H1 (cell line): ENCODE results near the gene CSF3R. TPM values are rescaled to one million over a fixed set of nuclear protein-coding genes. Genes with fewer than 3 reads are reported as not detected.

Experiments used
- CTCF ChIA-PET: fragments of 300-600 bp; sonication (Branson Sonifier 250); formaldehyde crosslinking; loops from one replicate; lab custom pipeline; 2021; ENCODE audit not compliant: partially characterized antibody; lab: Charles Lee
- POLR2A ChIA-PET: fragments of 300-600 bp; sonication (Branson Sonifier 250); formaldehyde crosslinking; loops from one replicate; lab custom pipeline; 2021; ENCODE audit warnings: inconsistent platforms; ENCODE audit not compliant: partially characterized antibody; lab: Charles Lee
- DNase-seq, 2 experiments: peaks; one replicate each; pipeline versions ENCODE4 v3.0.0 to v3.0.0-alpha.2; 2010 to 2022; ENCODE audit warnings: low spot score in 2 of 2, low read depth in 1 of 2, mixed read lengths in 1 of 2
- FAIRE-seq: peaks from 2 replicates; lab custom pipeline; 2011; peaks lifted over from hg19 to GRCh38; lab: Jason Lieb, UNC
- H2AFZ ChIP-seq: 2 replicates; pipeline ENCODE4 v1.8.1; 2012; ENCODE audit warnings: low read length, inconsistent platforms
- H2AK5ac ChIP-seq: 2 replicates; pipeline ENCODE4 v1.6.1; 2013; ENCODE audit warnings: low read depth, low read length
- H2BK120ac ChIP-seq: replicated peaks from 2 replicates; pipeline ENCODE3; 2013; ENCODE audit warnings: low read depth, low read length, inconsistent platforms
- H2BK12ac ChIP-seq: 2 replicates; pipeline ENCODE4 v1.6.1; 2013; ENCODE audit warnings: low read depth, low read length
- H2BK15ac ChIP-seq: 2 replicates; pipeline ENCODE4 v1.6.1; 2013; ENCODE audit warnings: low read length
- H2BK20ac ChIP-seq: 2 replicates; pipeline ENCODE4 v1.6.1; 2013; ENCODE audit warnings: low read length
- H2BK5ac ChIP-seq: 2 replicates; pipeline ENCODE4 v1.6.1; 2013; ENCODE audit warnings: low read depth, low read length
- H3K14ac ChIP-seq: 2 replicates; pipeline ENCODE4 v1.6.1; 2013; ENCODE audit warnings: inconsistent platforms; ENCODE audit not compliant: insufficient read length
- H3K18ac ChIP-seq: 2 replicates; pipeline ENCODE4 v1.6.1; 2013; ENCODE audit warnings: low read length; ENCODE audit errors: extremely low read depth
- H3K23ac ChIP-seq: 2 replicates; pipeline ENCODE4 v1.6.1; 2013; ENCODE audit warnings: inconsistent platforms; ENCODE audit not compliant: insufficient read length
- H3K23me2 ChIP-seq: 2 replicates; pipeline ENCODE4 v1.6.1; 2013; ENCODE audit warnings: low read depth, low read length
- H3K27ac ChIP-seq: 2 replicates; pipeline ENCODE4 v1.6.1; 2011; ENCODE audit warnings: low read depth, low read length, inconsistent platforms
- H3K27me3 ChIP-seq, 4 experiments: replicated peaks in 1 of 4; 1 replicate in 1 of 4; 2 replicates in 3 of 4; pipeline versions ENCODE4 v1.6.1 to v1.8.1; 2011 to 2013; ENCODE audit warnings: low read length in 3 of 4, mild to moderate bottlenecking in 3 of 4, inconsistent platforms in 2 of 4, mixed read lengths in 2 of 4, moderate library complexity in 1 of 4; ENCODE audit not compliant: control insufficient read depth in 3 of 4, insufficient read depth in 3 of 4; ENCODE audit errors: extremely low read depth in 1 of 4
- H3K36me3 ChIP-seq, 4 experiments: 2 replicates each; pipeline versions ENCODE4 v1.6.1 to v1.8.1; 2011 to 2013; ENCODE audit warnings: mild to moderate bottlenecking in 4 of 4, low read length in 3 of 4, moderate library complexity in 2 of 4, control low read depth in 1 of 4, inconsistent platforms in 1 of 4; ENCODE audit not compliant: insufficient read depth in 4 of 4, control insufficient read depth in 2 of 4
- H3K4ac ChIP-seq: replicated peaks from 2 replicates; pipeline ENCODE3; 2013; ENCODE audit warnings: low read length, low read depth, mixed read lengths, inconsistent platforms; ENCODE audit not compliant: insufficient read length
- H3K4me1 ChIP-seq, 4 experiments: replicated peaks in 1 of 4; 1 replicate in 1 of 4; 2 replicates in 3 of 4; pipeline versions ENCODE4 v1.6.1 to v1.8.1; 2011 to 2013; ENCODE audit warnings: low read length in 3 of 4, inconsistent platforms in 2 of 4, mixed read lengths in 1 of 4; ENCODE audit not compliant: insufficient read depth in 4 of 4, control insufficient read depth in 3 of 4
- H3K4me2 ChIP-seq, 2 experiments: 2 replicates each; pipeline versions ENCODE4 v1.6.1 to v1.8.1; 2011 to 2013; ENCODE audit warnings: low read depth in 2 of 2, low read length in 2 of 2, control low read depth in 1 of 2, inconsistent platforms in 1 of 2, mild to moderate bottlenecking in 1 of 2; ENCODE audit not compliant: insufficient read depth in 1 of 2
- H3K4me3 ChIP-seq, 4 experiments: fragments of 200-600, 300-600 bp in 1 of 4; sonication (generic), shearing (Covaris generic), sonication (Bioruptor Twin) in 1 of 4; 2 replicates each; pipeline versions ENCODE4 v1.5.1 to v1.8.1; 2011 to 2016; ENCODE audit warnings: low read length in 4 of 4, low read depth in 3 of 4, control low read depth in 2 of 4, inconsistent platforms in 2 of 4, mild to moderate bottlenecking in 2 of 4, mixed read lengths in 1 of 4, moderate library complexity in 1 of 4; ENCODE audit not compliant: insufficient read depth in 2 of 4; ENCODE audit errors: extremely low read depth in 1 of 4
- H3K56ac ChIP-seq: replicated peaks from 2 replicates; pipeline ENCODE3; 2013; ENCODE audit warnings: low read depth, mild to moderate bottlenecking, mixed read lengths, low read length, inconsistent platforms; ENCODE audit not compliant: insufficient read length
- H3K79me1 ChIP-seq: 2 replicates; pipeline ENCODE4 v1.6.1; 2013; ENCODE audit warnings: low read depth, low read length, control low read depth
- H3K79me2 ChIP-seq, 2 experiments: 2 replicates each; pipeline versions ENCODE4 v1.6.1 to v1.8.1; 2012 to 2013; ENCODE audit warnings: low read length in 2 of 2, mild to moderate bottlenecking in 2 of 2, inconsistent platforms in 1 of 2; ENCODE audit not compliant: insufficient read depth in 2 of 2, control insufficient read depth in 1 of 2
- H3K9ac ChIP-seq, 4 experiments: replicated peaks in 1 of 4; 1 replicate in 1 of 4; 2 replicates in 3 of 4; pipeline versions ENCODE4 v1.6.1 to v1.8.1; 2011 to 2013; ENCODE audit warnings: low read depth in 3 of 4, low read length in 3 of 4, control low read depth in 2 of 4, mild to moderate bottlenecking in 2 of 4, moderate library complexity in 2 of 4, inconsistent platforms in 1 of 4; ENCODE audit errors: extremely low read depth in 1 of 4
- H3K9me3 ChIP-seq, 2 experiments: 2 replicates each; pipeline versions ENCODE4 v1.6.1 to v1.8.1; 2012 to 2013; ENCODE audit warnings: mild to moderate bottlenecking in 2 of 2, moderate library complexity in 2 of 2, control low read depth in 1 of 2, inconsistent platforms in 1 of 2, low read depth in 1 of 2, low read length in 1 of 2, mixed read lengths in 1 of 2; ENCODE audit not compliant: insufficient read depth in 2 of 2
- H4K20me1 ChIP-seq, 2 experiments: replicated peaks in 1 of 2; 2 replicates each; pipeline versions ENCODE3 to v1.8.1; 2011 to 2013; ENCODE audit warnings: inconsistent platforms in 2 of 2, low read length in 2 of 2, mild to moderate bottlenecking in 1 of 2; ENCODE audit not compliant: insufficient read depth in 2 of 2, control insufficient read depth in 1 of 2
- H4K5ac ChIP-seq: 2 replicates; pipeline ENCODE4 v1.6.1; 2013; ENCODE audit warnings: low read length, low read depth, mixed read lengths, inconsistent platforms; ENCODE audit not compliant: insufficient read length
- H4K8ac ChIP-seq: 2 replicates; pipeline ENCODE4 v1.8.0; 2013; ENCODE audit warnings: mild to moderate bottlenecking, moderate library complexity, low read length, inconsistent platforms; ENCODE audit not compliant: insufficient read depth; ENCODE audit errors: extremely low read depth
- H4K91ac ChIP-seq: replicated peaks from 2 replicates; pipeline ENCODE3; 2013; ENCODE audit warnings: low read length, mixed read lengths, inconsistent platforms; ENCODE audit not compliant: insufficient read length
- CREB1 ChIP-seq: IDR thresholded peaks from 2 replicates; pipeline ENCODE4 v1.6.1; 2012; ENCODE audit warnings: inconsistent platforms
- FOSL1 ChIP-seq: IDR thresholded peaks from 2 replicates; pipeline ENCODE4 v1.6.1; 2011; ENCODE audit warnings: mild to moderate bottlenecking, low read depth, low read length, moderate library complexity; ENCODE audit not compliant: insufficient read depth
- KDM1A ChIP-seq: fragments of 200-600, 300-600 bp; sonication (generic); IDR thresholded peaks from 2 replicates; pipeline ENCODE4 v1.7.1; 2016; ENCODE audit warnings: mild to moderate bottlenecking, low read length, borderline replicate concordance
- KDM5A ChIP-seq: fragments of 200-600 bp; IDR thresholded peaks from 2 replicates; pipeline ENCODE4 v1.7.1; 2012; ENCODE audit warnings: mild to moderate bottlenecking, low read length, inconsistent platforms, mixed read lengths
- TAF7 ChIP-seq: optimal IDR thresholded peaks from 2 replicates; pipeline ENCODE3; 2011; ENCODE audit warnings: low read depth, mild to moderate bottlenecking, inconsistent platforms, low read length, moderate library complexity, borderline replicate concordance
- TEAD4 ChIP-seq: IDR thresholded peaks from 2 replicates; pipeline ENCODE4 v1.6.1; 2012; ENCODE audit warnings: low read depth, low read length, inconsistent platforms, mixed read lengths
- WGBS, 2 experiments: shearing (Covaris generic) in 1 of 2; methylation state at CpG; one replicate each; pipeline versions ENCODE4 v1.1.6 to v1.1.7; 2013 to 2015; ENCODE audit warnings: low lambda C conversion rate in 2 of 2, mixed read lengths in 2 of 2, inconsistent platforms in 1 of 2, low coverage in 1 of 2, missing lambda C conversion rate in 1 of 2; ENCODE audit not compliant: insufficient replicate concordance in 2 of 2, insufficient coverage in 1 of 2, insufficient read length in 1 of 2; ENCODE audit errors: extremely low coverage in 1 of 2, missing lambda C conversion rate in 1 of 2; 5-methylcytosine and 5-hydroxymethylcytosine counted together
- long read RNA-seq, 2 experiments: library from RNA in 1 of 2; library from capped mRNA in 1 of 2; stranded (forward); transcript quantifications; one replicate each; pipeline ENCODE4 v2.0.0, GENCODE V29; 2021; ENCODE audit warnings: inconsistent platforms in 1 of 2
- polyA minus RNA-seq, 3 experiments: library from RNA; depleted of rRNA, polyadenylated mRNA; stranded (reverse); fragments of >200 nt; gene quantifications; 1 replicate in 2 of 3; 2 replicates in 1 of 3; pipeline ENCODE4 v1.2.3, GENCODE V29; 2011
- polyA plus RNA-seq, 7 experiments: library from polyadenylated mRNA; depleted of rRNA in 3 of 7; stranded (reverse) in 5 of 7; unstranded in 2 of 7; fragments of >200 nt in 5 of 7; fragments of 200-250 nt in 2 of 7; gene quantifications; 1 replicate in 5 of 7; 2 replicates in 1 of 7; 4 replicates in 1 of 7; pipeline versions ENCODE4 v1.2.1 to v1.2.3, GENCODE V29; 2011 to 2013; ENCODE audit warnings: missing spikeins in 2 of 7, mixed read lengths in 2 of 7
- total RNA-seq: library from RNA; stranded (reverse); fragmentation: NEBNext Ultra II Directional; extraction: Animal tissue kit (Norgen Biotek cat#: 25700); gene quantifications from 2 replicates; pipeline ENCODE4 v1.2.1, GENCODE V29; 2021

CSF3R gene
- total RNA-seq (not detected in 2 replicates), polyA plus RNA-seq (2011; rRNA removed) (not detected in 2 replicates), polyA minus RNA-seq (2011; rRNA and poly(A)+ RNA removed) (not detected in 2 replicates)
- not detected for polyA plus RNA-seq (2011; cell fraction: cytosol; rRNA removed)
- 0.04 TPM for polyA plus RNA-seq (2011; cell fraction: nucleus; rRNA removed)
- 0.12 TPM in 1 of 4 replicates, not detected in the others for polyA plus RNA-seq (2012, experiment 1 of 2)
- polyA plus RNA-seq (2012, experiment 2 of 2) = not detected
- not detected for polyA plus RNA-seq (2013, experiment 1 of 2)
- not detected for polyA plus RNA-seq (2013, experiment 2 of 2)
- not detected for polyA minus RNA-seq (2011; cell fraction: cytosol; rRNA and poly(A)+ RNA removed)
- not detected for polyA minus RNA-seq (2011; cell fraction: nucleus; rRNA and poly(A)+ RNA removed)
- long read RNA-seq, experiment 1 = 0 reads
- long read RNA-seq, experiment 2 = 0 reads

GRCh38 chr1:36482724-36483388, at the start of gene CSF3R:
CSF3R (minus strand) TSS chr1:36482913; CDS start chr1:36479496, 3,417 bp downstream.
- TF ChIP-seq FOSL1 (no peak), KDM5A (no peak), KDM1A (no peak), CREB1 (no peak), TEAD4 (no peak), TAF7 (no peak)
- TF ChIP-seq, all 59 proteins: peak for 0
- Histone ChIP-seq H3K56ac (no peak within 1 kb of the TSS), H4K5ac (no peak within 1 kb of the TSS), H3K4ac (no peak within 1 kb of the TSS), H2BK120ac (no peak within 1 kb of the TSS), H2BK5ac (no peak within 1 kb of the TSS), H3K23ac (no peak within 1 kb of the TSS), H4K91ac (no peak within 1 kb of the TSS), H2AK5ac (no peak within 1 kb of the TSS), H3K23me2 (no peaks in the 10 kb centered on the region), H3K14ac (no peak within 1 kb of the TSS), H4K8ac (no peak within 1 kb of the TSS), H3K4me2 (no peak within 1 kb of the TSS), H3K36me3 (no peaks in the 10 kb centered on the region), H3K79me1 (no peaks in the 10 kb centered on the region), H3K27ac (no peak within 1 kb of the TSS), H3K79me2 (no peaks in the 10 kb centered on the region), H3K9me3 (no peaks in the 10 kb centered on the region), H3K27me3 (no peaks in the 10 kb centered on the region), H3K4me1 (peaks cover 0 to 2% (median 0%) of the 10 kb centered on the region in 4 experiments; a peak in 3 of 7 replicates), H3K4me3 (no peak within 1 kb of the TSS), H3K9ac (no peak within 1 kb of the TSS; a peak in 2 of 7 replicates), H4K20me1 (no peaks in the 10 kb centered on the region), H2BK20ac (no peak within 1 kb of the TSS), H2BK12ac (0 out of 2 replicates have a peak within 1 kb of the TSS, but pooled peaks have one; percentile 14), H3K18ac (no peak within 1 kb of the TSS), H2AFZ (no peak within 1 kb of the TSS), H2BK15ac (no peak within 1 kb of the TSS)
- ChIA-PET CTCF (interaction anchor here (1.0 to 1.7 kb wide), 5 partner anchors 17 to 333 kb away, joined by 3 to 11 read pairs (median 4); partner anchors contain the start of genes MRPS15 and TRAPPC3), POLR2A (interaction anchor here (0.8 to 1.0 kb wide), 2 partner anchors 10 to 29 kb away, joined by 3 to 4 read pairs; no protein-coding TSS in a partner anchor)
- no peak for FAIRE-seq
- WGBS, 2 experiments = 79% methylated on average over 13 of the region's 13 CpGs; no CpG with 5 or more reads in 1 of the 2 experiments
- no peak for DNase-seq
